ENCODE data around the gene PRR33. TPM values are rescaled to one million over a fixed set of nuclear protein-coding genes. Genes with fewer than 3 reads are reported as not detected.

Gene PRR33
- total RNA-seq, 1 donor from 2014 or later = 0.75 TPM

GRCh38 chr11:1844221-1845094 is 47.2 kb downstream of the PRR33 start:
- no peak for DNase-seq (ENCODE audit: low spot score)
- intact Hi-C loops (cut with DNase I) = no loop called here

- no peak for DNase-seq (ENCODE audit: low spot score)
- intact Hi-C loops (cut with DNase I) = no loop called here
Measured at GRCh38 chr11:1843796-1844195, 47.9 kb downstream of the PRR33 start.

- intact Hi-C loops (cut with DNase I) = no loop called here
- no peak for DNase-seq (ENCODE audit: low spot score)
Measured at GRCh38 chr11:1843098-1843473, 48.6 kb downstream of the PRR33 start.

- no peak for DNase-seq (ENCODE audit: low spot score)
Measured at GRCh38 chr11:1842149-1843097, 49.3 kb downstream of the PRR33 start.

GRCh38 chr11:1841511-1842148 is 50.1 kb downstream of the PRR33 start:
- intact Hi-C loops (cut with DNase I) = no loop called here
- no peak for DNase-seq (ENCODE audit: low spot score)

More at GRCh38 chr11:1842149-1843097, 49.3 kb downstream of the PRR33 start:
- intact Hi-C loops (cut with DNase I) = no loop called here

GRCh38 chr11:1840780-1841480 is 50.8 kb downstream of the PRR33 start:
- no peak for DNase-seq (ENCODE audit: low spot score)
- intact Hi-C loops (cut with DNase I) = no loop called here

- peak; percentile 95 for DNase-seq (ENCODE audit: low spot score)
- intact Hi-C loops (cut with DNase I) = loop anchor here (5.0 kb wide), 2 partner anchors 42 to 102 kb away; no protein-coding TSS in a partner anchor
Measured at GRCh38 chr11:1839924-1840779, 51.5 kb downstream of the PRR33 start.

- no peak for DNase-seq (ENCODE audit: low spot score)
- intact Hi-C loops (cut with DNase I) = loop anchor here (5.0 kb wide), 2 partner anchors 43 to 103 kb away; no protein-coding TSS in a partner anchor
Measured at GRCh38 chr11:1839204-1839923, 52.3 kb downstream of the PRR33 start.

GRCh38 chr11:1838426-1839144 is 53.1 kb downstream of the PRR33 start, which contains the start of gene TNNI2:
TSS of gene TNNI2 (plus strand) at chr11:1838981. CDS start at chr11:1839697, 716 bp downstream.
- DNase-seq (ENCODE audit: low spot score) = no peak
- intact Hi-C loops (cut with DNase I) = loop anchor here (5.0 kb wide), 2 partner anchors 44 to 104 kb away; no protein-coding TSS in a partner anchor

Small RNA genes within 50 kb of the gene (microRNA-seq; reads per million reads assigned to microRNA genes)
- gene MIR4298 (not detected), gene MIR7847 (not detected)

Other genes with a start within 250 kb of the PRR33 start
- gene KRTAP5-6, start 194.7 kb downstream of the PRR33 start, total RNA-seq = not detected
- gene IFITM10, start 141.3 kb downstream of the PRR33 start, total RNA-seq = 2.0 TPM
- gene CTSD, start 128.0 kb downstream of the PRR33 start, total RNA-seq = 521 TPM
- gene SYT8, start 56.9 kb downstream of the PRR33 start, total RNA-seq = not detected
- 0.78 TPM for gene TNNI2, start 52.9 kb downstream of the PRR33 start, total RNA-seq
- gene LSP1, start 38.8 kb downstream of the PRR33 start, total RNA-seq = 35.1 TPM
- gene TNNT3, start 27.8 kb upstream of the PRR33 start, total RNA-seq = 41.5 TPM
- gene MRPL23, start 55.4 kb upstream of the PRR33 start, total RNA-seq = 85.0 TPM
- 656 TPM for gene H19, start 105.9 kb upstream of the PRR33 start, total RNA-seq
- 87.7 TPM for gene IGF2, start 247.5 kb upstream of the PRR33 start, total RNA-seq